Adipocyte (in vitro differentiated cells): ENCODE results near the gene PLA2G1B.

Experiments
- DNase-seq: peaks from one replicate; pipeline ENCODE4 v3.0.0-alpha.2; 2015; ENCODE audit warnings: low read depth
- H3K27me3 ChIP-seq: replicated peaks from 2 replicates; pipeline ENCODE4 v1.7.0; 2013; ENCODE audit warnings: mild to moderate bottlenecking, low read length, moderate library complexity; ENCODE audit not compliant: control insufficient read depth, insufficient read depth
- H3K36me3 ChIP-seq: 2 replicates; pipeline ENCODE4 v1.7.0; 2013; ENCODE audit warnings: low read length, mild to moderate bottlenecking, moderate library complexity; ENCODE audit not compliant: control insufficient read depth, insufficient read depth, severe bottlenecking
- H3K4me1 ChIP-seq: 2 replicates; pipeline ENCODE4 v1.7.0; 2013; ENCODE audit warnings: mild to moderate bottlenecking, low read length, moderate library complexity; ENCODE audit not compliant: control insufficient read depth, insufficient read depth
- H3K4me3 ChIP-seq: 2 replicates; pipeline ENCODE4 v1.7.0; 2013; ENCODE audit warnings: mild to moderate bottlenecking, low read length, moderate library complexity
- H3K9ac ChIP-seq: 2 replicates; pipeline ENCODE4 v1.7.0; 2013; ENCODE audit warnings: mild to moderate bottlenecking, low read length, moderate library complexity
- H3K9me3 ChIP-seq: 2 replicates; pipeline ENCODE4 v1.7.0; 2013; ENCODE audit warnings: mild to moderate bottlenecking, low read length, moderate library complexity; ENCODE audit not compliant: control insufficient read depth

Gene PLA2G1B

GRCh38 chr12:120327593-120327992, at the start of gene PLA2G1B:
Gene PLA2G1B (minus strand): TSS chr12:120327779. CDS start chr12:120327753, 26 bp downstream.
- Histone ChIP-seq H3K4me1 (no peaks in the 10 kb centered on the region), H3K4me3 (no peak within 1 kb of the TSS), H3K9ac (no peak within 1 kb of the TSS), H3K27me3 (peaks cover 12% of the 10 kb centered on the region), H3K36me3 (no peaks in the 10 kb centered on the region), H3K9me3 (no peaks in the 10 kb centered on the region)
- no peak for DNase-seq

GRCh38 chr12:120376934-120377572, 49.5 kb upstream of the PLA2G1B start:
- Histone ChIP-seq H3K27me3 (peaks cover 33% of the 10 kb centered on the region), H3K4me1 (peaks cover 6% of the 10 kb centered on the region), H3K36me3 (no peaks in the 10 kb centered on the region), H3K4me3 (no peak overlapping the region), H3K9me3 (no peaks in the 10 kb centered on the region), H3K9ac (no peak overlapping the region)
- no peak for DNase-seq

- Histone ChIP-seq H3K36me3 (no peaks in the 10 kb centered on the region), H3K4me1 (peaks cover 2% of the 10 kb centered on the region), H3K27me3 (peaks cover 40% of the 10 kb centered on the region), H3K9me3 (no peaks in the 10 kb centered on the region), H3K4me3 (no peak overlapping the region), H3K9ac (no peak overlapping the region)
- no peak for DNase-seq
Measured at GRCh38 chr12:120376416-120376815, 48.8 kb upstream of the PLA2G1B start.

- no peak for DNase-seq
- Histone ChIP-seq H3K9ac (no peak overlapping the region), H3K4me1 (no peaks in the 10 kb centered on the region), H3K4me3 (no peak overlapping the region), H3K9me3 (no peaks in the 10 kb centered on the region), H3K36me3 (no peaks in the 10 kb centered on the region), H3K27me3 (peaks cover 44% of the 10 kb centered on the region)
Measured at GRCh38 chr12:120376009-120376408, 48.4 kb upstream of the PLA2G1B start.

GRCh38 chr12:120373683-120374082, 46.1 kb upstream of the PLA2G1B start:
- no peak for DNase-seq
- peaks cover 60% of the 10 kb centered on the region for H3K27me3 ChIP-seq
- no peak overlapping the region for H3K4me3 ChIP-seq

GRCh38 chr12:120370343-120371243, 43.0 kb upstream of the PLA2G1B start:
- no peak for DNase-seq
- H3K27me3 ChIP-seq = peaks cover 60% of the 10 kb centered on the region
- no peaks in the 10 kb centered on the region for H3K36me3 ChIP-seq
- H3K4me1 ChIP-seq = no peaks in the 10 kb centered on the region
- H3K4me3 ChIP-seq = no peak overlapping the region
- H3K9ac ChIP-seq = no peak overlapping the region
- H3K9me3 ChIP-seq = no peaks in the 10 kb centered on the region

More at GRCh38 chr12:120373683-120374082, 46.1 kb upstream of the PLA2G1B start:
- no peaks in the 10 kb centered on the region for H3K9me3 ChIP-seq
- H3K36me3 ChIP-seq = no peaks in the 10 kb centered on the region
- no peaks in the 10 kb centered on the region for H3K4me1 ChIP-seq
- H3K9ac ChIP-seq = no peak overlapping the region

GRCh38 chr12:120369603-120370342, 42.2 kb upstream of the PLA2G1B start:
- Histone ChIP-seq H3K4me3 (no peak overlapping the region), H3K9me3 (no peaks in the 10 kb centered on the region), H3K9ac (no peak overlapping the region), H3K36me3 (no peaks in the 10 kb centered on the region), H3K27me3 (peaks cover 54% of the 10 kb centered on the region), H3K4me1 (no peaks in the 10 kb centered on the region)
- DNase-seq = no peak

GRCh38 chr12:120368789-120369602, 41.4 kb upstream of the PLA2G1B start, which contains the start of gene MSI1:
Gene MSI1 (minus strand): TSS chr12:120369164. CDS start chr12:120369091, 73 bp downstream.
- Histone ChIP-seq H3K9ac (no peak within 1 kb of the TSS), H3K27me3 (peaks cover 54% of the 10 kb centered on the region), H3K9me3 (no peaks in the 10 kb centered on the region), H3K4me3 (no peak within 1 kb of the TSS), H3K36me3 (no peaks in the 10 kb centered on the region), H3K4me1 (no peaks in the 10 kb centered on the region)
- peak; percentile 56 for DNase-seq

- Histone ChIP-seq H3K4me1 (no peaks in the 10 kb centered on the region), H3K27me3 (peaks cover 56% of the 10 kb centered on the region), H3K36me3 (no peaks in the 10 kb centered on the region), H3K9ac (no peak overlapping the region), H3K4me3 (no peak overlapping the region), H3K9me3 (no peaks in the 10 kb centered on the region)
- DNase-seq = peak; percentile 44
Measured at GRCh38 chr12:120367924-120368788, 40.6 kb upstream of the PLA2G1B start.
